Uterus (tissue), 4 donors: ENCODE measurements around the gene PTCD1. TPM values are rescaled to one million over a fixed set of nuclear protein-coding genes. Genes with fewer than 3 reads are reported as not detected.

Source experiments
- DNase-seq, 2 donors: peaks; one replicate each; pipeline ENCODE4 v3.0.0-alpha.2; 2019 to 2020
- H3K27ac ChIP-seq, 2 donors: fragments of 200-600 bp; sonication (generic); 1 replicate in 1 of 2; 2 replicates in 1 of 2; pipeline ENCODE4 v1.5.1; 2016 to 2018
- H3K27me3 ChIP-seq, 2 donors: fragments of 200-600 bp; sonication (generic); one replicate each; pipeline ENCODE4 v1.5.1; 2018 to 2019; ENCODE audit warnings: control low read depth in 1 of 2
- H3K36me3 ChIP-seq, 2 donors: fragments of 200-600 bp; sonication (generic); one replicate each; pipeline ENCODE4 v1.5.1; 2019; ENCODE audit warnings: control low read depth in 1 of 2
- H3K4me1 ChIP-seq, 2 donors: fragments of 200-600 bp; sonication (generic); one replicate each; pipeline ENCODE4 v1.5.1; 2018 to 2019; ENCODE audit warnings: control low read depth in 1 of 2
- H3K4me3 ChIP-seq, 2 donors: fragments of 200-600 bp; sonication (generic); 1 replicate in 1 of 2; 2 replicates in 1 of 2; pipeline ENCODE4 v1.5.1; 2018 to 2019; ENCODE audit warnings: mild to moderate bottlenecking in 1 of 2
- H3K9me3 ChIP-seq, 2 donors: fragments of 200-600 bp; sonication (generic); one replicate each; pipeline ENCODE4 v1.5.1; 2019; ENCODE audit warnings: control low read depth in 1 of 2
- CTCF ChIP-seq, 4 experiments: fragments of 200-600 bp in 2 of 4; fragments of 450-650 bp in 2 of 4; sonication (generic) in 2 of 4; IDR thresholded peaks; one replicate each; pipeline ENCODE4 v1.5.1; 2016 to 2019; ENCODE audit warnings: antibody characterized with exemption in 4 of 4, mild to moderate bottlenecking in 2 of 4, moderate library complexity in 1 of 4
- POLR2A ChIP-seq, 2 donors: fragments of 450-650 bp; IDR thresholded peaks; one replicate each; pipeline ENCODE4 v1.6.1; 2016; ENCODE audit warnings: antibody characterized with exemption in 2 of 2, mild to moderate bottlenecking in 1 of 2, moderate library complexity in 1 of 2
- intact Hi-C: fragments of 100-400 bp; cut with DNase I; formaldehyde crosslinking; loops from one replicate; pipeline ENCODE4 v1.15.1; 2023; ENCODE audit warnings: low total_unique reads
- total RNA-seq, 4 donors: library from RNA; depleted of rRNA in 3 of 4; stranded (reverse); fragments of >200 nt in 3 of 4; gene quantifications; one replicate each; pipeline versions ENCODE4 v1.1.0 to v1.2.4, GENCODE V29; 2014 to 2023
- donor health status: DM: yes; HTN: yes; CAD: no.

PTCD1 gene
- total RNA-seq, 4 donors from 2014 or later: 1.2 to 17.4 (median 7.5) TPM

- no peak for DNase-seq
- H3K4me1 ChIP-seq: no peaks in the 10 kb centered on the region
- H3K27me3 ChIP-seq: no peaks in the 10 kb centered on the region
- H3K9me3 ChIP-seq: no peaks in the 10 kb centered on the region
- no peak overlapping the region for H3K27ac ChIP-seq
- no peak overlapping the region for H3K4me3 ChIP-seq
- intact Hi-C loops: no loop called here
- H3K36me3 ChIP-seq: no peaks in the 10 kb centered on the region
- TF ChIP-seq POLR2A (IDR thresholded peaks at IDR 0.05) (no peak), CTCF (IDR thresholded peaks at IDR 0.05) (no peak)
Measured at GRCh38 chr7:99368750-99369389, 69.7 kb downstream of the PTCD1 start.

Other genes with a start within 250 kb of the PTCD1 start
- gene KPNA7, start 230.7 kb downstream of the PTCD1 start, total RNA-seq: not detected
- not detected for gene MYH16, start 166.0 kb downstream of the PTCD1 start, total RNA-seq
- 100 to 1,000 TPM in 3 of 4 donors, 10 to 100 TPM in 1; 76.5 to 118 (median 103) TPM for gene ARPC1A, start 112.9 kb downstream of the PTCD1 start, total RNA-seq
- gene ARPC1B, start 64.1 kb downstream of the PTCD1 start, total RNA-seq: 100 to 1,000 TPM in 3 of 4 donors, 10 to 100 TPM in 1; 74.5 to 275 (median 196) TPM
- gene PDAP1, start 30.2 kb downstream of the PTCD1 start, total RNA-seq: 100 to 1,000 TPM in 1 of 4 donors, 10 to 100 TPM in 3; 39.9 to 185 (median 72.1) TPM
- gene BUD31, start 29.8 kb downstream of the PTCD1 start, total RNA-seq: 10 to 100 TPM; 29.4 to 93.2 (median 54.4) TPM
- 10 to 100 TPM; 23.8 to 67.9 (median 38.4) TPM for gene CPSF4, start 145 bp upstream of the PTCD1 start, total RNA-seq
- gene ATP5MF, start 27.4 kb upstream of the PTCD1 start, total RNA-seq: 100 to 1,000 TPM; 135 to 598 (median 384) TPM
- 10 to 100 TPM in 3 of 4 donors, 1 to 10 TPM in 1; 1.5 to 24.5 (median 16.8) TPM for gene ZNF789, start 34.1 kb upstream of the PTCD1 start, total RNA-seq
- 10 to 100 TPM; 22.8 to 55.0 (median 43.3) TPM for gene ZNF394, start 61.5 kb upstream of the PTCD1 start, total RNA-seq
- gene ZKSCAN5, start 65.9 kb upstream of the PTCD1 start, total RNA-seq: 10 to 100 TPM in 1 of 4 donors, 1 to 10 TPM in 3; 3.1 to 15.5 (median 9.2) TPM
- 10 to 100 TPM in 1 of 4 donors, 1 to 10 TPM in 3; 1.3 to 22.6 (median 5.1) TPM for gene FAM200A, start 113.3 kb upstream of the PTCD1 start, total RNA-seq
- gene ZNF655, start 119.8 kb upstream of the PTCD1 start, total RNA-seq: 100 to 1,000 TPM in 2 of 4 donors, 10 to 100 TPM in 2; 37.1 to 142 (median 99.9) TPM
- 1 to 10 TPM in 1 of 4 donors, under 1 TPM in 3; 0.29 to 2.2 (median 0.66) TPM for gene TMEM225B, start 159.5 kb upstream of the PTCD1 start, total RNA-seq
- gene ZSCAN25, start 178.1 kb upstream of the PTCD1 start, total RNA-seq: 10 to 100 TPM in 3 of 4 donors, 1 to 10 TPM in 1; 6.8 to 26.9 (median 22.8) TPM
- 10 to 100 TPM in 1 of 4 donors, 1 to 10 TPM in 1, under 1 TPM in 1, not detected in 1; 0.51 to 17.3 (median 4.4) TPM for gene CYP3A5, start 241.2 kb upstream of the PTCD1 start, total RNA-seq